ENCODE measurements around the gene RAB9A.
"Not testable (repeated sequence)": the region's sequence is repeated elsewhere in the genome, so short reads cannot be mapped to it uniquely, and the experiment has no call there.

The RAB9A gene

GRCh38 chrX:13703135-13703534, 14.2 kb downstream of the RAB9A start:
- no peak for DNase-seq

GRCh38 chrX:13703589-13703988, 14.7 kb downstream of the RAB9A start:
- no peak for DNase-seq

- no peak for DNase-seq
These were observed 22.2 kb downstream of the RAB9A start for GRCh38 chrX:13711141-13711540.

GRCh38 chrX:13716455-13716854, 27.5 kb downstream of the RAB9A start:
- peak in 1 of 2 donors; percentile 32 for DNase-seq

- peak; percentile 60 to 72 for DNase-seq
These were observed 28.0 kb downstream of the RAB9A start for GRCh38 chrX:13716905-13717304.

- no peak for DNase-seq
These were observed 29.0 kb downstream of the RAB9A start for GRCh38 chrX:13717700-13718472.

GRCh38 chrX:13719192-13719856, 30.4 kb downstream of the RAB9A start:
- DNase-seq = peak; percentile 30 to 47

- DNase-seq = no peak
These were observed 32.4 kb downstream of the RAB9A start for GRCh38 chrX:13721371-13721770.

GRCh38 chrX:13721819-13722519, 33.0 kb downstream of the RAB9A start:
- no peak for DNase-seq

GRCh38 chrX:13724878-13725277, 36.0 kb downstream of the RAB9A start:
- DNase-seq = peak; percentile 61 to 70

GRCh38 chrX:13726583-13726982, 37.7 kb downstream of the RAB9A start:
- not testable (repeated sequence) for DNase-seq

GRCh38 chrX:13730523-13730922, 41.6 kb downstream of the RAB9A start:
- not testable (repeated sequence) for DNase-seq

GRCh38 chrX:13732246-13733067, 43.5 kb downstream of the RAB9A start:
- no peak for DNase-seq

GRCh38 chrX:13733506-13733905, 44.6 kb downstream of the RAB9A start:
- DNase-seq = no peak

- peak; percentile 93 to 96 for DNase-seq
These were observed 45.6 kb downstream of the RAB9A start, which contains the start of the genes OFD1 and TRAPPC2 for GRCh38 chrX:13734278-13735172. Gene OFD1 (plus strand): TSS chrX:13734748. CDS start chrX:13735072, 324 bp downstream. Gene TRAPPC2 (minus strand): TSS chrX:13734620. CDS start chrX:13719963, 14,657 bp downstream.

- DNase-seq = no peak
These were observed 52.8 kb downstream of the RAB9A start for GRCh38 chrX:13741695-13742094.

- DNase-seq = peak; percentile 63 to 75
These were observed 53.7 kb downstream of the RAB9A start for GRCh38 chrX:13742397-13743176.

GRCh38 chrX:13747836-13748235, 58.9 kb downstream of the RAB9A start:
- peak; percentile 30 to 47 for DNase-seq

GRCh38 chrX:13748486-13748885, 59.6 kb downstream of the RAB9A start:
- DNase-seq = no peak

GRCh38 chrX:13750204-13750603, 61.3 kb downstream of the RAB9A start:
- DNase-seq = peak; percentile 4 to 62

- no peak for DNase-seq
These were observed 61.9 kb downstream of the RAB9A start for GRCh38 chrX:13750812-13751211.

Data from CD4-positive, alpha-beta T cell treated with Interleukin-1 beta for 1 hour (primary cell).